T-helper 2 cell (primary cell): ENCODE results near the gene XXYLT1.
"Not testable (repeated sequence)": the region's sequence is repeated elsewhere in the genome, so short reads cannot be mapped to it uniquely, and the experiment has no call there.

Experiments
- DNase-seq, 5 experiments: peaks; one replicate each; pipeline versions ENCODE4 v3.0.0 to v3.0.0-alpha.2; 2012 to 2022

The XXYLT1 gene

DNA sequence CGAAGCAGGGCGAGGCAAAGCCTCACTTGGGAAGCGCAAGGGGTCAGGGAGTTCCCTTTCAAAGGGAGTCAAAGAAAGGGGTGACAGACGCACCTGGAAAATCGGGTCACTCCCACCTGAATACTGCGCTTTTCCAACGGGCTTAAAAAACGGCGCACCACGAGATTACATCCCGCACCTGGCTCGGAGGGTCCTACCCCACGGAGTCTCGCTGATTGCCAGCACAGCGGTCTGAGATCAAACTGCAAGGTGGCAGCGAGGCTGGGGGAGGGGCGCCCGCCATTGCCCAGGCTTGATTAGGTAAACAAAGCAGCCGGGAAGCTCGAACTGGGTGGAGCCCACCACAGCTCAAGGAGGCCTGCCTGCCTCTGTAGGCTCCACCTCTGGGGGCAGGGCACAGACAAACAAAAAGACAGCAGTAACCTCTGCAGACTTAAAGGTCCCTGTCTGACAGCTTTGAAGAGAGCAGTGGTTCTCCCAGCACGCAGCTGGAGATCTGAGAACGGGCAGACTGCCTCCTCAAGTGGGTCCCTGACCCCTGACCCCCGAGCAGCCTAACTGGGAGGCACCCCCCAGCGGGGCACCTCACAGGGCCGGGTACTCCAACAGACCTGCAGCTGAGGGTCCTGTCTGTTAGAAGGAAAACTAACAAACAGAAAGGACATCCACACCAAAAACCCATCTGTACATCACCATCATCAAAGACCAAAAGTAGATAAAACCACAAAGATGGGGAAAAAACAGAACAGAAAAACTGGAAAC, 182.9 kb downstream of the XXYLT1 start:
- DNase-seq = not testable (repeated sequence)

DNA sequence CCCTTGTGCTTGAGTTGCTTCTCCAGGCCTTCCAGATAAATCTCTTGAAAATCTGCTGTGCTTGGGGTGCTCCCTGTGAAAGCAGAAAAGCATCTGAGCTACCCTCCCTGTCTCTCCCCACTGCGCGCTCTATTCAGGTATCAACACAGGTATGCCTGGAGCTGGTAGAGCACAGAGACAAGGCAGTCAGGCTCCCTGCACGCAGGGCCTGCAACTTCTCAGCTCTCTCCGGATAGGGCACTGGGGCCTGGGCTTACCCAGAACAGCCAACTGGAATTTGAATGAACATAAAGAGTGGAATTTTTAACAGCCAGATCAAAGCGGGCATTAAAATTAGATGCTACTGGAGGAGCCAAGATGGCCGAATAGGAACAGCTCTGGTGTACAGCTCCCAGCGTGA, 183.6 kb downstream of the XXYLT1 start:
- no peak for DNase-seq

DNA sequence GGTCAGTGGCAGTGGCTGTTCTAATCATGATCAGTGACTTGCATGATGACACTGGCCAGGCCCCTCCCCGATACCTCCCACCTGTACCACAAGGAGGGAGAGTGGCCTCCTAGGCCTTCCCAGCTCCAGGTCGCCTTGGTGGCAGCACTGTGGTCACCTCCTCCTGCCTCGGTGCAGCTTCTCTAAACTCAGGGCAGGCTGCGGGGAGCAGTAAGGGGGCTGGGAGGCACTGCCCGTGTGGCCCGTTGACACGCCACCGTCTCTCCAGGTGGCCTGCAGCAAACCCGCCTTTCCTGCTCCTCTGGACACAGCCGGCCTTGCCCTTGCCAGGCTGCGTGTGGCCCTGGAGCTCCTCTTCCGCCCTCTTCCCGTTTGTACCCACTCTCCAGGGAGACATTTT, 184.1 kb downstream of the XXYLT1 start:
- DNase-seq = no peak

DNA sequence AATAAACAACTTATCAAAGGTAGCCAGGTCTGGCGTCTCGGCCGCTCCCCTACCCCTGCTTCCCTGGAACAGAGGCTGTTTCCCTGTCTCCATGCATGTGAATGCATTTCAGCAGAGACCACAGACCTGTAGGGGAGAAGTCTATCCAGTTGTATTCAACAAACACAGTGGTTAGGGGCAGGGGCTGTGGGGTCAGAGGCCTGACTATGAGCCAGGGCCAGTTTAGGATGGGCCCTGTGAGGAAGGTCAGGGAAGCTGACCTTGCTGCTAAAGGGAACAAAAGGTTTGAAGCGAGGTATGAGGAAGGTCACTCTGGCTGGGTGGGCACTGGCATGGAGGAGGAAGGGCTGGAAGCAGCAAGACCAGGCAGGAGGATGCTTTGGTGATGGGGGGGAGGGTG, 184.6 kb downstream of the XXYLT1 start:
- DNase-seq = no peak

DNA sequence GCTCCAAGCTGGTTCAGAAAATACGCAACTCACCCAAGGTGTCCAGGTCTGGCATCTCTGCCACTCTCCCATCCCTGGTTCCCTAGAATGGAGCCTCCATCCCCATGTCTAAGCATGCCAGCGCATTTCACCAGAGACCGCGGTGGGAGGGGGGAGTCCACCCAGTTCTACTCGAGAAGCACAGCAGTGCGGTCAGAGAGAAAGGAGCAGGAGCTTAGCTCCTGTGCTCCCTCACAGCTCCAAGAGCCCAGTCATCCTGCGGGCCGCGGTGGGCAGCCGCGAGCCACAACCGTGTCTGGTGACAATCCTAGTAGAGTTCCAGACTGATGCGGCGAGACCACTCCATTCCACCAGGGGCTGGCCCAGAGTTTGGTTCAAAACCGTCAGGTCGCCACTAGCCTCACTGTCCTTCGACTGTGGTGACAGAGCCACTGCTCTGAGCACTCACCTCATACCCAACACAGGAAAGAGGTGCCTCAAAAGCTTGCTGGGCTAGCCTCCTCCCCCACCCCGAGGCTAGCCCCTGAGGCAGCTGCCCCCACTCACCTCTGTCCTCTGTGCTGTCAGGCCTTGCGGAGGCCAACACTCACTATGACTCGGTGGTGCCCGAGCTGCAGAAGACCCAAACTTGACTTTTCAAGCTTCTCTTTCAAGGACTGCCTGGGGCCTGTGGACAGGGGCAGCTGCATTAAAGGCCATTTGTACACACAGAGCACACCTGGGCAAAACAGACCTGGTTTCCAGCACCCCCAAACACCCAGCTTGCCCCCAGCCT, 185.4 kb downstream of the XXYLT1 start:
- no peak for DNase-seq

DNA sequence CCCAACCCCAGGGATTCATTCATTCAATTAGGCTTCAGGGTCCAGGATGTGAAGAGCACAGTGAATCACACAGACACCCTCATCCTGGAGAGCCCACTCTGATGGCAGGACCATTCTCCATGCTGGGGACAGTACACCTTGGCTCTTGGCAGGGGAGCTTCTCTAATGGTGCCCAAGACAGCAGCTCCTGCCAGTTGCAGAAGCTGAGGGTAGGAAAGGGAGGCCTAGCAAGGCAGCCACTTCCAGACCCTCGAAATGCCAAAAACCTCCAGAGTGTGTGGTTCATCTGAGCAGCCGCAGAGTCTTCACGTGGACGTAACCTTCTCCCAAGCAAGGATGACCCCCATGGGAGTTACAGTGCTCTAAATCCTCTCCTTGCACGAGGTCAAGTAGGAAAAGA, 186.2 kb downstream of the XXYLT1 start:
- no peak for DNase-seq

DNA sequence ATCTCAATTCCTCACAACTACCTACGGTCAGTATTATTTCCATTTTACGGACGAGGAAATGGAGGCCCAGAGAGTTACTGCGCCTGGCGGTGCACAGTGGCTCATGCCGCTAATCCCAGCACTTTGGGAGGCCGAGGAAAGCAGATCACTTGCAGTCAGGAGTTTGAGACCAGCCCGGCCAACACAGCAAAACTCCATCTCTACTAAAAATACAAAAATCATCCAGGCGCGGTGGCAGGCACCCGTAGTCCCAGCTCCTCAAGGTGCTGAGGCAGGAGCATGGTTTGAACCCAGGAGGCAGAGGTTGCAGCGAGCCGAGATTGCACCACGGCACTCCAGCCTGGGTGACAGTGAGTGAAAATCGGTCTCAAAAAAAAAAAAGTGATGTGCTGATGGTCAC, 187.3 kb downstream of the XXYLT1 start:
- DNase-seq = no peak

DNA sequence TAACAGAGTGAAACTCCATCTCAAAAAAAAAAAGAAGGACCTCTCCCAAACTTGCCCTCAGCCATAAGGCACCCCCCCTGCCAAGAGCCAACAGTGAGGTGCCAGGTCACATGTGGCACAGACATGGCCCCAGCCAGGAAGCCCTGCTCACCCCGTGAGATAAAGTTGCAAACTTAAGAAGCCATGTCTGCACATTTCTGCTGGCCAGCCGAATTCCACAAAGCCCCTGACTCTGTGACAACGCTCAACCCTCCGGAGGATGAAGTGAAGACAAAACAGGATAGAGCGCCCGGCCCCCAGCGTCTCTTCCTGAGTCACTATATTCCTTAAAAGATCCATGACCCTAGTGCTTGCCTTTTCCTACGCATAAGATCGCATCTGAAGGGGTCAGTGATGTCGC, 188.1 kb downstream of the XXYLT1 start:
- DNase-seq = no peak

DNA sequence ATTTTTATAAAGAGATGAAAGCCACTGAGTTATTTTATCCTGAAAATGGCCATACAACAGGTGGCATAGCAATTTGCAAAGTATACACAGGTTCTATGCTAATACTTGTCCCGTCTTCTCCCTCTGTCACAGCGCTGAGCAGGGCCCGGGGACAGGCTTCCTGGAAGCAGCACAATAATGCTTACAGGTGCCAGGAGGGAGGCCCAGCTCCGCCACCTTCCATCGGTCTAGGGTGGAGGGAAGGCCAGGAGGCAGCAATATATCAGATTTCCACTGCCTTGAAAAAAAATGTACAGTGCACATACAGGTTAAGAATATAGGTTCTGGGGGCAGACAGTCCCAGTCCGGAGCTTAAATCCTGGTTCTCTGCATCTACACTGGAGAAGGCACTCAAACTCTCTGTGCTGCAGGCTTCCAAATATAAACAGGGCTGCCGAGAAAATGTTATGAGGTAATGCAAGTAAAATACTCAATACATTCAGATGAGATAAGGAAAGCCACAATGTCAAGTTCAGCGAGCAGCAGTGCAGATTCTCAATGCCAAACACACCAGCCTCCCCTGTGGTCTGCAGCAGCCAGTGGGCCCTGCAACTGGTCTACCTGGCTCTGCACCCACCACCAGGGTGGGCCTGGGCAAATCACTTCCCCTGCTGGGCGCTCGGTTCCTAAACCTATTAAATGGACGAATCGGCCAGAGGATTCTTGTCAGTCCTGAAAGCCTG, 189.6 kb downstream of the XXYLT1 start:
- DNase-seq = peak in 1 of 5 experiments; percentile 32

DNA sequence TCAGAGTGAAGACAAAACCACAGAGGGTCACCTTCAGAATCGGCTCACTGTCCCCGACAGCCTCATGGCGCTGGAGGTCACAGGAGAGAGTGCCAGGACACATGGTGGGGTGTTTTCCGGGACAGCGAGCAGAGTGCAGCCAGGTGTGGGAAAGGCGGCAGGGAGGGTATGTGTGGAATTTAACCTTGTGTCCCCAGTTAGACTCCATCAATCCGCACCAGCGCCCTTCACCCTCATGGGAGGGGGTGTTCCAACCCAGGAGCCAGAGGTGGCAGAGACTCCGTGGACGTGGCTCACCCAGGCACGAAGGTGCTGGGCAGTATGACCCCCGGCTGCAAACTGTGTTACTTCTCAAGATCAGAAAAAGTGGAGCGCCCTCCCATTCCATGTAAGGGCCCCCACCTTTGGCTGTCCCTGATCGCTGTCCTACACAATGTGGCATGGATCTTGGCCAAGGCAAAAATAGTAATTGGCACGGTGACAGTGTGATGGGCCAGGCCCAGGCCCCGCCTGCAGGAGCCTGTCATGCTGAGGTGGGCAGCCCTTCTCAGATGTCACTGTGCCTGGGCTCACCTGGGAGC, 190.3 kb downstream of the XXYLT1 start:
- DNase-seq = no peak

DNA sequence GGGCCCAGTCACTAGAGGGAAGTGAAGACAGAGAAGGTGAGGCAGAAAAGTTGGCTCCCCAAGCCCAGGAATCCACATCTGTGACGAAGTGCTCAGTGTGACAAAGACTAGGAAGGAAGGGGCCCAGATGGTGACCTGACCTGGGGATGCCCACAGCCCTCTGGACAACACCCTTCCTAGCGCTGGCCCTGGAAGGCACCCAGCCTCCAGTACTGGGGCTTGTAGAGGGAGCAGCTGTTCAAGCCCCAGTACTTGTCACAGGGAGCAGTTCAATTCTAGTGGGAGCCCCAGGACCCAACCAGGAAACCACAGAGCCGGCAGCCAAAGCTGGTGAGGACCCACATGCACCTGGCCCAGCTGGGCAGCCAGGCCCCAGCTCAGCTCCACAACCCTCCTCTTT, 190.8 kb downstream of the XXYLT1 start:
- no peak for DNase-seq

DNA sequence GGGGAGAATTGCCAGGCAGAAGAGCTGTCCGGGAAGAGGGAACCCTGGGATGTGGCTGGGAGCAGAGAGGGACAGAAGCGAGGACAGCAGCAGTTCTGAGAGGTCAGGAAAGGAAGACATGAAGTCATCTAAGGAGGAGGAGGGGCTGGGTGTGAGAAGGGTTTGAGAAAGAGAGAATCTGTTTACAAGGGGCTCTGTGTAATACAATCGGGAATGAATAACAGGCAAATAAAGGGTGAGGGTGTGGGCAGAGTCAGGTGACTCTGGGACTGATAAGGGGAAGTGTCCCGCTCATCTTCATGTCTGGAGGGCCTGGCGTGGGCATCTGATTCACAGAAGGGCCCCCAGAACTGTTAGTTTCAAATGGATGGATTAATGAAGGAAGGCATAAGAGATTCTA, 191.3 kb downstream of the XXYLT1 start:
- DNase-seq = no peak

DNA sequence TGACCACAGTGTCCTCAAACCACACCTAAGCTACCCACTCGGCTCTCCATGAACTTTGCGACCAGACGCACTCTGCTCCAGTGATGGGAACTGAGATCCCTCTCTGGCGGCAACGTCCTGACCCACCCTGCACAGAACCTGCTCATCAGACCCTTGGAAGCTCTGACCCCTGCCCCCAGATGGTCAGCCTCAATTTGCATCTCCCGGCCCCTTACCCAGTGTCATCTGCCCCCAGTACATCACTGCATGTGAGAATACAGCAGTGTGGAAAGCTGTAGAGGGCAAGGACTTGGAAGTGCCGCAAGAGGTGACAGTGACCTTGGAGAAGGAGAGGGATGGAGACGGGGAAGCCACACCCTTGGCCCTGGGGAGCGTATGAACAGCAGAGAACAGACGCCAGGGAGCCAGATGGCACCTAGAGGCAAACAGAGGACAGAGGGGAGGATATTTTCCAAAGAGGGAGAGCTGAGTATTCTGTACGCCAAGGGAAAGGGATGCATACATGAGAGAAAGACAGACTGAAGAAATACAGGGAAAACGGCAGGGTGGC, 192.0 kb downstream of the XXYLT1 start:
- DNase-seq = no peak

DNA sequence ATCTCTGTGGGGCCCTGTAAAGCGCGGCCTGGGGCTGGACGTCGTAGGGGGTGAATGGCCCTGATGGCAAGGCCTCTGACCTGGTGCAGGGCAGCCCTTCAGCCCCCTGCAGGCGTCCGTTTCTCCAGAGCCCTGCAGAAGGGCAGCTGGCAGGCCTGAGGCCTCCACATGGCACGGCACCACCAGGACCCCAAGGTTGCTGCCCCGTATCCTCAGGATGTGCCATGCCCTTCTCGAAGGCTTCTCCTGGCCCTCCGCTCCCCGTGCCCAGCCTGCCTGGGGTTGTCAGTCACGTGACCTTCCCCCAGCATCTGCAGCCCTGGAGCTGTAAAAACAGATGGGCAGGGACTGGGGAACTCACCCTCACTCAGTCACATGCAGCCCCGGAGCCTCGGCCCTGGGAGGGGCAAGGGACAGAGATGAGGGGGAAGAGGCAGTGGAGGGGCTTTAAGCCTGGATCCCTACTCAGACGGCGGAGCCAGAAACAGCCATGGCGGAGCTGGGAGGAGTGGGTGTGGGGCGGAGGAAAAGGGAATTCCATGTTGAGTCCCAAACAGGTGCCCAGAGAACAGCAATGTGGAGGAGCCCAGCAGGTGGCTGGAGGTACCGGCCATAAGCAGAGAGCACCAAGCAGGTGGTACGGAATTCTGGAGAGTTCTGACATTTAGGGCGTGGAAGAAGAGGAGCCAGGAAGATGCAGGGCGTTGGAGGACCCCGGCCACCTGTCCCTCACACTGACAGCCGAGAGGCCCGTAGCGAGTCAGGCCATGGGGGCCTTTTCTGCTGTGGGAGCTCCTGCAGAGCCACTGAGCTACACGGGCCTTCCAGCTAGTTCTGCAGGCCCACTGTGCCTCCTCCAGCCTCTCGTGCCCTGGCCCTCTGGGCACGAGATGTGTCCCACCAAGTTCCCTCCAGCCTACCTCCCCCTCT, 193.1 kb downstream of the XXYLT1 start:
- no peak for DNase-seq

DNA sequence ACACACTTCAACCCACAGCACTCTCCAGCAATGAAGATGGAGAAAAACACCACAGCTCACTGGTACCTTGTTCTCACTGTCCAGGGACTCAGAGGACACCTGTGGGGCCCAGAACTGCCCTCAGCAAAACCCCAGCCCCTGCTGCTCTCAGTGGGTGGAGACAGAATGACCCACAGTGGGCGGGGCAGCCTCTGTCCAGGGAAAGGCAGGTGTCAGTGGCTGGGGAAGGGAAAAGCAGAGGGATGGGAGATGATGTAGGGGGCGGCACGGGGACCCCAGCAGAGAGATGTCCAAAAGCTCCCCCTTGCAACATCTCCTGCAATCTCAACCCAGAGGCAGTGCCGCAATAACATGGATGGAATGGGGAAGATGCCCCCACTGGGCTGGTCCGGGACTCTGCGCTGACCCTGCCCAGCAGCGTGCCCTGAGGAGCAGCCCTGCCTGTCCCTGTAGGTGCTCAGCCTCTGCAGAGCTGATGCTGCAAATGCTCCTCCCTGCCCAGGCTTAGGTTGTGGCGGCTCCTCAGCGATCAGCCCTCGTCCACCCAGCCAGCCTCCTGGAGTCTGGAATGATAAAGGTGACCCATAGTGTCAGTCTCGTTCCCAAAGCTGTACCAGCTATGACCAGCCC, 193.9 kb downstream of the XXYLT1 start:
- no peak for DNase-seq

DNA sequence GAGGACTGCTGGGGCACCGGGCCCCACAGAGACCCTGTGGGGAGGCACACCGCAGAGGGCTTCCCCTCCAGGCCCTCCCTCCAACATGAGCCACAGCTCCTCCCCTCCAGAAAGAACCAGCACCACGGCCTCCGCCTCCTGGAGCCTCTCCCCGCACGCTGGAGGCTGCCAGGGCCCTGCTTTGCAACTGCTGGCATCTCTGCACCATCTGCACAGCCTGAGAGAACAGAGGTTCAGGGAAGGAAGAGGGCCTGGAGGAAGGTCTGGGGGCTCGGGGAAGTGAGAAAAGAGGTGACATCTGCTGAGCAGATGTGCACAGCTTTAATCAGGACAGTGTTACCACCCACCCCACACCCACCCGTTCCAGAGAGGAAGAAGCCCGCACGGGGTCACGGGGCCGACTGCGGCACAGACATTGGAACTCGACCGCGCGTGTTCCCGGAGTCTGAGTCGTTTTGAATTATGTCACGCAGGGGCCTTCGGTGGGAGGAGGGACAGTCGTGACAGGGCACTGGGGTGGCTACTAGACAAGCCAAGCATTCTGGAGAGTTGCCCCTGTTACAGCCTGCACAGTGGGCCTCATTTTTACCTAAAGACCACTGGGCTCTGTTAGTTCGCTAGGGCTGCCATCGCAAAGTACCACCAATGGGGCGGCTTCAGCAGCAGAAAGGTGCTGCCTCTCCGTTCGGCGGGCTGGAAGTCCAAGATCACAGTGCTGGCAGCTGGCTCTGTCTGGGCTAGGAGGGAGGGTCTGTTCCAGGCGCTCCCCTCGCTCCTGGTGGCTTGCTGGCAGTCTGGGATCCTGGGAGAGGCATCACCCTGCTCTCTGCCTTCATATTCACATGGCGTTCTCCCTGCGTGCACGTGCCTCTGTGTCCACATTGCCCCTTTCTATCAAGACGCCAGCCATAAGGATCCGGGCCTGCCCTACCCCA, 194.8 kb downstream of the XXYLT1 start:
- no peak for DNase-seq

DNA sequence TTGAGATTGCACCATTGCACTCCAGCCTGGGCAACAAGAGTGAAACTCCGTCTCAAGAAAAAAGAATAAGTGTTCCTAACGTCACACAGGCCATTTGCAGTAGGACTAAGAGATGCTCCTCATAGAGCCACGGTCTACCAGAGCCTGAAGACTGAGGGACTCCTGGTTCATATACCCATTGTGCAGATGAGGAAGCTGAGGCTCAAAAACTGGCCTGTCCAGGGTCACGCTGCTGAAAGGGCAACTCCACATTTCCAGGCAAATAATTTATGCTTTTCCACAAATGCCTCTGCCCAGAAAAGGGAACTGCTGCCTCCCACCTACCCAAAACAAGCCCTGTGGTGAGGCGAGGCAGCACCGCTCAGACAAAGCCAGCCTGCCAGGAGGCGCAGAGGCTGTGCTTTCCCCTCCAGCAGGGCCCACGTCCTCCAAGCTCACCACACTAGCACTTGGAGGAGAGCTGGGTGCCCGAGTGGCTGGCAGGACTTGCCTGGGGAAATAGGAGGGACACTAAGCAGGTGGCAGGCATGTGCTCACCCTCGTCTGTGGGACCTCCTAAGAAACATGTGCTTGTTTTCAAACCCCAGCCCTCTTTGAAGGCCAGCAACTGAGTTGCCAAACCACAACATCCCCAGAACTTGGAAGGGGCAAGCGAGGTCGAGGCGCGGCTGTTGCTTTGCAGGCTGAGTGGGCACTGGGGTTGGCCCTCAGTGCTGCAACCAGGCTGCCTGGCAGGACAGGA, 195.6 kb downstream of the XXYLT1 start:
- no peak for DNase-seq

DNA sequence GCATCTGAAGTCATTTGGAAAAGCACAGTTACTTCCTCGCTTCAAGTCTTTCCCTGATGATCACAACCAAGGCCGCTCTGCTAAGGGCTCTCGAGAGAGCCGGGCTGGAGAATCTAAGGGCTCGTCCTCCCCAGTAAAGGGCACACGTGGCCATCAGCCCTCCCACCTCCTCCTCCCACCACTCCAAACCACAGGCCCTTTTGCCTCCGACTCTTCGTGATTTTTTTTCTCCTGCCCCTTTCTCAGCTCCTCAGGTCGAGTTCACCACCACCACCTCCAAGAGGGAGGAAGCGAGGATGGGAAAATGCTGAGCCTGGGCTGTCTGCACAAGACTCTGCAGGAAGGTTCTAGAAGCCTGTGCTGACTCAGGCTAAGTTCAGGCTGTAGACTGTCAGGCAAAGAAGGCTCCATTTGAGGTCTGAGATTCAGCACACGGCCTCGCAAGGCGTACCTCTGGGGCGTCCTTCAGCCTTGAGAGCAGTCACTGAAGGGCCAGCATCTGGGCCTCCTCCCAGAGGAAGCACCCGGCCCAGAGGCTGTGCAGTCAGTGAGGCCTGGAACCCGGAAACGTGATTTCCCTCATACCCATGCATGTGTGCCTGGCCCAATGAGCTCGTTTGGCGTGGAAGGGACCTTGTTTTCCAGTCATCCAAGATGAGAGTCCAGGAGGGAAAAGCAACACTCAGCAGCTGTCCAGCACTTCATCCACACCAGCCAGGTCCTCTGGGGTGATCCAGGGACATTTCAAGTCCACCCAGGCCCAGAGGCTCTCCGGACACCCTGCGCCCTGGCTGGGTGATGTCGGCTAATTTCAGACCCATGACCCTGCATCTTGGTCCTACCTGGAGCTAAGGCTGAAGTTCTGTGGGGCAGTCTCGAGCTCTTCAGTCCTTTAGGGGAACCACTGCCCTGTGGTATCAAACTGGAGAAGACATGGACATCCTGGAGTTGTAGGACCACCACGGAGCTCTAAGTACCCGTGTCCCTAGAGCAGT, 196.8 kb downstream of the XXYLT1 start:
- DNase-seq = no peak
